Subcutaneous adipose tissue (tissue), 4 donors: ENCODE measurements around the gene RRBP1. TPM values are rescaled to one million over a fixed set of nuclear protein-coding genes. Genes with fewer than 3 reads are reported as not detected.

ENCODE experiments used
- CTCF ChIP-seq: fragments of 450-650 bp; IDR thresholded peaks from one replicate; pipeline ENCODE4 v1.5.1; 2016; ENCODE audit warnings: low read depth, mild to moderate bottlenecking, control low read depth, antibody characterized with exemption, moderate library complexity
- total RNA-seq, 4 donors: library from RNA; depleted of rRNA; stranded (reverse); fragments of >200 nt; gene quantifications; one replicate each; pipeline ENCODE4 v1.1.0, GENCODE V29; 2016

Gene RRBP1
- total RNA-seq, 4 donors from 2014 or later: 45.0 to 71.6 (median 55.2) TPM

GRCh38 chr20:17708675-17709360, 26.8 kb upstream of the RRBP1 start:
- TF ChIP-seq CTCF: no peak

- TF ChIP-seq CTCF: no peak
Measured at GRCh38 chr20:17706632-17707031, 24.6 kb upstream of the RRBP1 start.

GRCh38 chr20:17705916-17706315, 23.9 kb upstream of the RRBP1 start:
- TF ChIP-seq CTCF: no peak

- TF ChIP-seq CTCF: no peak
Measured at GRCh38 chr20:17704589-17705317, 22.7 kb upstream of the RRBP1 start.

- no peak for TF ChIP-seq CTCF
Measured at GRCh38 chr20:17701826-17702225, 19.8 kb upstream of the RRBP1 start.

- no peak for TF ChIP-seq CTCF
Measured at GRCh38 chr20:17700637-17701036, 18.6 kb upstream of the RRBP1 start.

GRCh38 chr20:17699931-17700351, 17.9 kb upstream of the RRBP1 start, which contains the start of gene BANF2:
TSS of gene BANF2 (plus strand) at chr20:17699966. CDS start at chr20:17725026, 25,060 bp downstream.
- no peak for TF ChIP-seq CTCF
